Endothelial cell (in vitro differentiated cells): Measurements from ENCODE around the gene TAF6. TPM values are rescaled to one million over a fixed set of nuclear protein-coding genes. Genes with fewer than 3 reads are reported as not detected.

Experiments
- DNase-seq: peaks from one replicate; pipeline ENCODE4 v3.0.0; 2021; ENCODE audit warnings: low spot score
- H3K27ac Mint-ChIP-seq: one replicate; pipeline ENCODE4 v1.8.0; 2021; ENCODE audit warnings: mixed read lengths, inconsistent platforms; ENCODE audit not compliant: unreplicated experiment
- H3K27me3 Mint-ChIP-seq: one replicate; pipeline ENCODE4 v1.8.0; 2021; ENCODE audit warnings: mild to moderate bottlenecking, moderate library complexity, mixed read lengths, inconsistent platforms; ENCODE audit not compliant: unreplicated experiment
- H3K36me3 Mint-ChIP-seq: one replicate; pipeline ENCODE4 v1.8.0; 2021; ENCODE audit warnings: mild to moderate bottlenecking, low read depth, mixed read lengths, inconsistent platforms; ENCODE audit not compliant: unreplicated experiment
- H3K4me1 Mint-ChIP-seq: one replicate; pipeline ENCODE4 v1.8.0; 2021; ENCODE audit warnings: mild to moderate bottlenecking, mixed read lengths, inconsistent platforms; ENCODE audit not compliant: unreplicated experiment
- H3K4me3 Mint-ChIP-seq: one replicate; pipeline ENCODE4 v1.8.0; 2021; ENCODE audit warnings: mild to moderate bottlenecking, mixed read lengths, inconsistent platforms; ENCODE audit not compliant: unreplicated experiment
- H3K9me3 Mint-ChIP-seq: one replicate; pipeline ENCODE4 v1.8.0; 2021; ENCODE audit warnings: mixed read lengths, inconsistent platforms; ENCODE audit not compliant: unreplicated experiment
- total RNA-seq: library from RNA; stranded (reverse); fragmentation: NEBNext Ultra II Directional; extraction: Animal tissue kit (Norgen Biotek cat#: 25700); gene quantifications from one replicate; pipeline ENCODE4 v1.2.1, GENCODE V29; 2021; ENCODE audit not compliant: unreplicated experiment
- TF ChIP-seq, protein P1 (sequence below): fragments of 200-600 bp; sonication (generic); IDR thresholded peaks from one replicate; pipeline ENCODE4 v1.5.0; 2021; ENCODE audit warnings: antibody characterized with exemption; ENCODE audit not compliant: unreplicated experiment

Gene TAF6
- total RNA-seq, 1 donor from 2014 or later = 71.8 TPM

GRCh38 chr7:100082978-100083377 is 36.2 kb downstream of the TAF6 start:
- TF ChIP-seq, protein P1, sequence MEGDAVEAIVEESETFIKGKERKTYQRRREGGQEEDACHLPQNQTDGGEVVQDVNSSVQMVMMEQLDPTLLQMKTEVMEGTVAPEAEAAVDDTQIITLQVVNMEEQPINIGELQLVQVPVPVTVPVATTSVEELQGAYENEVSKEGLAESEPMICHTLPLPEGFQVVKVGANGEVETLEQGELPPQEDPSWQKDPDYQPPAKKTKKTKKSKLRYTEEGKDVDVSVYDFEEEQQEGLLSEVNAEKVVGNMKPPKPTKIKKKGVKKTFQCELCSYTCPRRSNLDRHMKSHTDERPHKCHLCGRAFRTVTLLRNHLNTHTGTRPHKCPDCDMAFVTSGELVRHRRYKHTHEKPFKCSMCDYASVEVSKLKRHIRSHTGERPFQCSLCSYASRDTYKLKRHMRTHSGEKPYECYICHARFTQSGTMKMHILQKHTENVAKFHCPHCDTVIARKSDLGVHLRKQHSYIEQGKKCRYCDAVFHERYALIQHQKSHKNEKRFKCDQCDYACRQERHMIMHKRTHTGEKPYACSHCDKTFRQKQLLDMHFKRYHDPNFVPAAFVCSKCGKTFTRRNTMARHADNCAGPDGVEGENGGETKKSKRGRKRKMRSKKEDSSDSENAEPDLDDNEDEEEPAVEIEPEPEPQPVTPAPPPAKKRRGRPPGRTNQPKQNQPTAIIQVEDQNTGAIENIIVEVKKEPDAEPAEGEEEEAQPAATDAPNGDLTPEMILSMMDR = no peak
- Mint-ChIP-seq H3K27me3 (peaks cover 28% of the 10 kb centered on the region), H3K4me1 (peaks cover 28% of the 10 kb centered on the region), H3K4me3 (peak overlapping the region; percentile 92), H3K27ac (peak overlapping the region; percentile 98), H3K9me3 (no peaks in the 10 kb centered on the region), H3K36me3 (peaks cover 15% of the 10 kb centered on the region)
- no peak for DNase-seq

GRCh38 chr7:100081535-100082102 is 37.5 kb downstream of the TAF6 start, which contains the start of gene ZNF3:
ZNF3 (minus strand) TSS chr7:100081723; CDS start chr7:100077357, 4,366 bp downstream.
- peak; percentile 99 for DNase-seq
- H3K36me3 Mint-ChIP-seq = peaks cover 23% of the 10 kb centered on the region
- TF ChIP-seq, protein P1 = peak; percentile 98
- peaks cover 28% of the 10 kb centered on the region for H3K27me3 Mint-ChIP-seq
- peak within 1 kb of the TSS; percentile 98 for H3K27ac Mint-ChIP-seq
- H3K9me3 Mint-ChIP-seq = no peaks in the 10 kb centered on the region
- H3K4me3 Mint-ChIP-seq = peak within 1 kb of the TSS; percentile 96
- H3K4me1 Mint-ChIP-seq = peaks cover 22% of the 10 kb centered on the region

- TF ChIP-seq, protein P1 = no peak
- DNase-seq = no peak
- H3K9me3 Mint-ChIP-seq = no peaks in the 10 kb centered on the region
- peak overlapping the region; percentile 95 for H3K27ac Mint-ChIP-seq
- peak overlapping the region; percentile 96 for H3K4me3 Mint-ChIP-seq
- H3K4me1 Mint-ChIP-seq = peaks cover 22% of the 10 kb centered on the region
- H3K36me3 Mint-ChIP-seq = peaks cover 29% of the 10 kb centered on the region
- H3K27me3 Mint-ChIP-seq = peaks cover 29% of the 10 kb centered on the region
Observed at GRCh38 chr7:100080907-100081534, 38.1 kb downstream of the TAF6 start.

DNA sequence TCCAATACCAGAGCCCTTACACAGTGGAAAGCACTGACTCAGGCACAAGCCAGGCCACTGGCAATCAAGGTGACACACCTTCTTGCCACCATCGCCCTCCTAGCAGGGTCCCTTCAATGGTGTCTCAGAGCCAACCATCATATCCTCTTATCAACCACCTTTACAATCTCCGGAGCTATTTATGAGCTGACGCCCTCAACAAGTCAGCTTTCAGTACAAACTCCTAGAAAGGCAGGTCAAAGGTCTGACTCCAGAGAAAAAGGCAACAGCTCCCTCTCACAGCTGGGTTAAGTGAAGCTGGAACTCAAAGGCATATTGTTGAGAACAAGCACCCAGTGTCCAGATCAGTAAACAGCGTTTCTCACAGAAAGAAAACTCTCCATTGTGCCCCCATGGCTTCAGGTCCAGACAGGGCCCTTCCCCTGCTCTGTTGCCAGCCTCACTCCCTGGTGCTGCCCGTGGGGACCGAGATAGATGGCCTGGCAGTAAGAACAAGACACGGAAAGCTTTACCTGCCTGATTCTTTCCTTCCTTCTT is 40.1 kb downstream of the TAF6 start:
- Mint-ChIP-seq H3K27ac (peak overlapping the region; percentile 74), H3K36me3 (peaks cover 48% of the 10 kb centered on the region), H3K27me3 (peaks cover 32% of the 10 kb centered on the region), H3K4me3 (peak overlapping the region; percentile 87), H3K9me3 (no peaks in the 10 kb centered on the region), H3K4me1 (peaks cover 22% of the 10 kb centered on the region)
- TF ChIP-seq, protein P1 = no peak
- DNase-seq = no peak

DNA sequence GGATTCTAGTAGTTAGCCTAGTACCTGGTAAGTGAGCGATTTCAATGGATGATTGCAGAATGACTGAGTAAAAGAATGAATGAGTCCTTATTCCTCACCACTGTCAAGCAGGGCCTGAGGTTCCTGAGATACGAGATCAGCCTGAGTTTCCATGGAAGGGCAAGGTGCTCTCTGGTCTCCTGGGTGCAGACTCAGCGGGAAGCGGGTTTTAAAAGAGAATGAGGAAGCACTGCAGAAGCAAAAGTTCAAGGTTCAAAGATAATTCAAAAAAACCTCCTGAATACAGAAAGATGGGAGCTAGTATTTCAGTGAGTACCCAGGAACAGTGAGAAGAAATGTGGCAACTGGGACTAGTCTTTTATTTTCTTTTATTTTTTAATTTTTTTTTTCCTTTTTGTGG is 42.0 kb downstream of the TAF6 start:
- Mint-ChIP-seq H3K36me3 (peaks cover 62% of the 10 kb centered on the region), H3K4me3 (peak overlapping the region; percentile 44), H3K27me3 (peaks cover 29% of the 10 kb centered on the region), H3K9me3 (peaks cover 4% of the 10 kb centered on the region), H3K4me1 (peaks cover 17% of the 10 kb centered on the region), H3K27ac (no peak overlapping the region)
- TF ChIP-seq, protein P1 = no peak
- no peak for DNase-seq
